HT-29 (cell line): Measurements from ENCODE around the gene MCCC2. TPM values are rescaled to one million over a fixed set of nuclear protein-coding genes. Genes with fewer than 3 reads are reported as not detected.

Experiments
- small RNA-seq: library from RNA; depleted of rRNA; stranded (forward); fragments of <200 nt; gene quantifications from one replicate; pipeline ENCODE3, GENCODE V24; 2014
- total RNA-seq: library from RNA; depleted of rRNA; stranded (reverse); fragments of >200 nt; shearing (Covaris generic); gene quantifications from 2 replicates; pipeline ENCODE4 v1.2.3, GENCODE V29; 2014; rRNA removed

The MCCC2 gene
- total RNA-seq, 1 experiment from 2014 or later, result 55.8 TPM

Small RNA genes lying within 50 kb of the gene (small RNA-seq; reads per million reads assigned to genes)
- not detected for gene HMGN1P12

Other genes starting within 250 kb of the MCCC2 start
- gene BDP1, start 131.7 kb upstream of the MCCC2 start, total RNA-seq, result 15.4 and 19.3 TPM in 2 replicates
- gene CARTPT, start 131.9 kb downstream of the MCCC2 start, total RNA-seq, result not detected in 2 replicates